ENCODE data around the gene CFAP210. TPM values are rescaled to one million over a fixed set of nuclear protein-coding genes. Genes with fewer than 3 reads are reported as not detected.
A peak's percentile ranks its signal among the peaks of the same experiment; 100 is the strongest.

Gene CFAP210
- total and polyA plus RNA-seq, 4 donors: 0.02 to 0.42 (median 0.21) TPM

DNA sequence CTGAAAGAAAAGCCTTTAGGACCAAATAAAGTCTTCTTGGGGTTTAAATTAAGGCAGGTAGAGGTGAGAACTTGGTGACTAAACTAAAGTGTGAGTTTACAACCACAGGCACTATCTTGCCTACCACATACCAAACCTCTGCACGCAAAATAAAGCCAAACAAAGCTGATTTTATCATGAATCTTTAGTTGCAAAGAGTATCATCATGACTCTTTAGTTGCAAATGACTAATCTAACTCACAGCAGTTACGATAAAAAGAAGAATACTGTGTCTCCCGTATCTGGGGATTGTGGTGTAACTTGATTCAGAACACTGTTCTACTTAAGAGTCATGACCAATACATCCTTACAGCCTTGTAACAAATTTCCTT is 11.2 kb downstream of the CFAP210 start:
- Histone ChIP-seq H3K36me3 (ENCODE audit: control insufficient read depth in 4 of 4, insufficient read depth in 3 of 4, low read depth in 1 of 4, low read length in 3 of 4) (no peaks in the 10 kb centered on the region), H3K9me3 (ENCODE audit: control insufficient read depth in 4 of 4, low read length in 3 of 4) (no peaks in the 10 kb centered on the region), H3K27me3 (ENCODE audit: control insufficient read depth in 4 of 4, insufficient read depth in 4 of 4, low read length in 3 of 4) (no peaks in the 10 kb centered on the region), H3K4me1 (ENCODE audit: control insufficient read depth in 4 of 4, insufficient read depth in 4 of 4, low read length in 3 of 4) (peaks cover 3 to 17% (median 10%) of the 10 kb centered on the region in 4 donors), H3K27ac (ENCODE audit: low read depth in 1 of 2, low read length in 2 of 2) (peak overlapping the region; percentile 73 to 90), H3K4me3 (ENCODE audit: low read depth in 1 of 3, low read length in 3 of 3) (no peak overlapping the region), H3K9ac (ENCODE audit: low read depth in 1 of 2, low read length in 2 of 2) (no peak overlapping the region)
- WGBS: 63% methylated on average over 3 of the region's 3 CpGs
- TF ChIP-seq RAD21 (IDR thresholded peaks at IDR 0.05) (no peak), TAF1 (conservative IDR thresholded peaks at IDR 0.05) (no peak), REST (IDR thresholded peaks at IDR 0.05) (no peak), SP1 (IDR thresholded peaks at IDR 0.05) (no peak), FOXA2 (IDR thresholded peaks at IDR 0.05) (no peak), GABPA (IDR thresholded peaks at IDR 0.05 in 1 of 2, conservative IDR thresholded peaks at IDR 0.05 in 1 of 2) (no peak), RXRA (IDR thresholded peaks at IDR 0.05) (no peak), HNF4G (IDR thresholded peaks at IDR 0.05) (no peak), HNF4A (conservative IDR thresholded peaks at IDR 0.05) (no peak), MAX (IDR thresholded peaks at IDR 0.05) (no peak)
- DNase-seq (ENCODE audit: low spot score): no peak

- TF ChIP-seq JUND (IDR thresholded peaks at IDR 0.05) (no peak), FOXA2 (IDR thresholded peaks at IDR 0.05) (no peak), GABPA (IDR thresholded peaks at IDR 0.05 in 1 of 2, conservative IDR thresholded peaks at IDR 0.05 in 1 of 2) (no peak), FOXA1 (IDR thresholded peaks at IDR 0.05) (no peak), MAX (IDR thresholded peaks at IDR 0.05) (no peak), SP1 (IDR thresholded peaks at IDR 0.05) (no peak), YY1 (IDR thresholded peaks at IDR 0.05) (no peak), RAD21 (IDR thresholded peaks at IDR 0.05) (no peak), CTCF (IDR thresholded peaks at IDR 0.05; ENCODE audit: low read depth, low read length, missing input control) (no peak), RXRA (IDR thresholded peaks at IDR 0.05) (no peak)
- TF ChIP-seq, protein P1, sequence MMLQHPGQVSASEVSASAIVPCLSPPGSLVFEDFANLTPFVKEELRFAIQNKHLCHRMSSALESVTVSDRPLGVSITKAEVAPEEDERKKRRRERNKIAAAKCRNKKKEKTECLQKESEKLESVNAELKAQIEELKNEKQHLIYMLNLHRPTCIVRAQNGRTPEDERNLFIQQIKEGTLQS (IDR thresholded peaks at IDR 0.05): no peak
- WGBS: 95% methylated on average over 6 of the region's 6 CpGs
- DNase-seq (ENCODE audit: low spot score): no peak
- no peak overlapping the region for H3K27ac ChIP-seq (ENCODE audit: low read depth in 1 of 2, low read length in 2 of 2)
- H3K9me3 ChIP-seq (ENCODE audit: control insufficient read depth in 4 of 4, low read length in 3 of 4): no peaks in the 10 kb centered on the region
- H3K4me3 ChIP-seq (ENCODE audit: low read depth in 1 of 3, low read length in 3 of 3): no peak overlapping the region
- H3K36me3 ChIP-seq (ENCODE audit: control insufficient read depth in 4 of 4, insufficient read depth in 3 of 4, low read depth in 1 of 4, low read length in 3 of 4): no peaks in the 10 kb centered on the region
- H3K27me3 ChIP-seq (ENCODE audit: control insufficient read depth in 4 of 4, insufficient read depth in 4 of 4, low read length in 3 of 4): no peaks in the 10 kb centered on the region
- H3K4me1 ChIP-seq (ENCODE audit: control insufficient read depth in 4 of 4, insufficient read depth in 4 of 4, low read length in 3 of 4): no peaks in the 10 kb centered on the region
- H3K9ac ChIP-seq (ENCODE audit: low read depth in 1 of 2, low read length in 2 of 2): no peak overlapping the region
Observed at GRCh38 chr2:169676850-169677249, 17.4 kb downstream of the CFAP210 start.
